GM21825 (cell line): ENCODE measurements around the gene MAP2K5.
"Not testable (repeated sequence)": the region's sequence is repeated elsewhere in the genome, so short reads cannot be mapped to it uniquely, and the experiment has no call there.

Source experiments
- ATAC-seq: cut with Tn5 transposase; IDR thresholded peaks from one replicate; pipeline ENCODE4 v1.9.1; 2021; ENCODE audit warnings: mild to moderate bottlenecking, moderate library complexity; ENCODE audit not compliant: unreplicated experiment

MAP2K5 gene

DNA sequence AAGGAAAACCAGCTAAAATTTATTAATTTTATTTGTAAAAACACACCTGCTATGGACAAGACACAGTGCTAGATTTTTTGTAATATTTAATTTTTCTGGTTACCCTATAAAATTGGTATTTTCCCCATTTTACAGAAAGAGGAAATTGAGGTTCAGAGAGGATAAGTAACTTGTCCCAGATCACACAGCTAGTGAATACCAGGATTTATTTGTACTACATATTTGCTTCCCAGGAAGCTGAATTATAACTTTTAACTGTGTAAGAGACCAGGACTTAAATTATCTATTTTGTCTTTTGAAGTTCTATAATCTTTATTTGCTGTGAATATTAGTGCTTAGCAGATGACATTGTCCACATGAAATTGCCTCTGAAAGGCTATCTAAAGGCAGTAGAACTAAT is 49.7 kb downstream of the MAP2K5 start:
- no peak for ATAC-seq

DNA sequence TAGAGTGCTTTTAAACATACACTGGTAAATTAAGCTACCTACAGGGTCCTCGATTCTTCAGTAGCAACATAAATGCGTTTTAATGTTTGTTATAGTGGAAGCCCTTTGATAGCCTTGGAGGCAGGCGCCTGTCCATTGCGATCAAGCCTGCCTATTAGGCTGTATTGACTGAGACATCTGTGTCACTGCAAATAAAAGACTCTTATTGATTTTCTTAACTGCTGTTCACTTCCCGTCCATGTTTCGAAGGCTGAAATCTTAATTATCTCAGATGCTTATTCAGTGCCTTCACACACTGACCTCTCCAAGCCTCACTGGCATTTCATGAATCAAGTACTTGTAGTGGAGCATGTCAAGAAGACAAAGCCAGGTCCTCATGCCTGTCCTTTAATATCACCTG is 51.1 kb downstream of the MAP2K5 start:
- ATAC-seq, result no peak

DNA sequence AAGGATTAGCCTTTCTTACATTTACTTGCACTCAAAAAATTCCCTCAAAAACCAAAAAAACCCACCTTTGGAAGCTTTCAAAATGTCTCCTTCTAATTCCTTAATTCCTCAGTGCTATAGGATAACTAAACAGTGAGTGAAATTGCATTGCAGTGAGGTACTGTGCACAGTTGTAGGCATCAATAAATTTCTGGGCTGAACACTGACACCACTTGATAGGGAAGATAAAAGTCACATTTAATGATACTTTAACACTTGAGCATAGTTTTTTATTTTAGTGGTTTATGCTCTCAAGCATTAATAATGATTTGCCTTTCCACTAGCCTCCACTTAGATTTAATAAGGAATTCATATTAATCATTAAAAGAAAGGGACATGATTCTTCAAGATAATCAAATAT is 52.3 kb downstream of the MAP2K5 start:
- no peak for ATAC-seq

DNA sequence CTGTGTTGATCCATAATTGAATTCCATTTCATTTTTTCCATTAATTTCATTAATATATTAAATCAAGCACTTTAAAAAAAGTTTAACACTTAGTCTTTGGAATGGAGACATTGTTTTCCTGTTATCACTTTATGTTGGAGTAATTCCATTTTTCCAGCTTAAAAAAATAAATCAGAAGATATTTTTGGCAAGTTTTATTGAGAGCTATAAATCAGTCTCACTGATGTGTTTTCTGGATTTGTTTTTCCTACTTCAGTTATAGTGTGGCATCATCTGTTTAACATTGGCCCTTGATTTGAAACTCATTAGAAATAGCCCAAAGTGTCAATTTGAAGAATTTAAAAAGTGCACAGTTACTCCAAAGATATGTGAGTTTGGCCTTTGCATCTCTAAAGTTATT is 53.1 kb downstream of the MAP2K5 start:
- no peak for ATAC-seq

DNA sequence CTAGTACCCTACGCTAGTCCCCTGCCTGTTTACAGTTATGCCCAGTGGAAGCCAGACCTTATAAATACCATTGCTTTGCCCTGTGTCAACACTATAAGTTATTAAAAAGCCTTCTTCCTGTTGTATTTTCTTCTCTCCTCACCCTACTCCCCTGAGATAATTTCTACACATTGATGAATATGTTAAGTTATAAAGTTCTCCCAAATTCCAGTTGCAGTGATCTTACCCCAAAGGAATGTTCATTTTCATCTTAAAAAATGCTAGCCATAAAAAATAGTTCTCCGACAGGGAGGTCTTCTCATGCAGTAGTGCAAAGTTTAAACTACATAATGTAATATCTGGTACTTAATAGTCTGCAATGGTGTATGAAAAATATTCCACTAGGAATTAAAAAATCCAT is 58.6 kb downstream of the MAP2K5 start:
- ATAC-seq, result no peak

DNA sequence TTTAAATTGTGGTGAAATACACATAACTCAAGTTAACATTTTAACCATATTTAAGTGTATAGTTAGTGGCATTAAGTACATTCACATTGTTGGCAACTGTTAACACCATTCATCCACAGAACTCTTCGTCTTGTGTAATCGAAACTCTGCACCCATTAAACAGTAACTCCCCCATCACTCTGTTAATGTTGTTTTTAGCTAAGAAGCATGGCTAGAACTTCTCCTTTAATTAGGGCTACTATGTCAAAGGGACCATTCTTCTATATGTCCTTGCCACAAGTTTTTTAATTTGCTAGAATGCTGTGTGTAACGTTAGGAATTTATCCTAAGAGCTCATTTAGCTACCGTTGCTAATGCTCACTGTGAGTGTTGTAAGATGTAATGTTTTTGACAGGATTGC is 60.6 kb downstream of the MAP2K5 start:
- no peak for ATAC-seq

DNA sequence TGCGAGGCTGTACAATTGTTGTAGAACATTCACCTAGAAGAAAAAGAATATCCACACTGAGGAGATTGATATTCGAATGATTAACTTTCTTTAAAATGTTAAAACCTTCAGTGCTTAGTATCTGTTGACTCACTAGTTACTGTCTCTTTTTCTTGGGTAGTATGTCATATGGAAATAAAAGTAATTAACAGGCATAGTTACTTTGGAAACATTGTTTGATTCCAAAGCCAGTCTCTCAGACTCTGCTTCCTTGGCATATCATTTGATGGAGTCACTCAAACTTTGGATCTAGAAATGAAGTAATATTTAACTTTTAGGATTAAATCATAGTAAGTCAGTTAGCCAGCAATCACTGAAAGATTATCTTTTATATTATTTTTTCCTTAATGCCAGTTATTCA is 63.4 kb downstream of the MAP2K5 start:
- no peak for ATAC-seq

DNA sequence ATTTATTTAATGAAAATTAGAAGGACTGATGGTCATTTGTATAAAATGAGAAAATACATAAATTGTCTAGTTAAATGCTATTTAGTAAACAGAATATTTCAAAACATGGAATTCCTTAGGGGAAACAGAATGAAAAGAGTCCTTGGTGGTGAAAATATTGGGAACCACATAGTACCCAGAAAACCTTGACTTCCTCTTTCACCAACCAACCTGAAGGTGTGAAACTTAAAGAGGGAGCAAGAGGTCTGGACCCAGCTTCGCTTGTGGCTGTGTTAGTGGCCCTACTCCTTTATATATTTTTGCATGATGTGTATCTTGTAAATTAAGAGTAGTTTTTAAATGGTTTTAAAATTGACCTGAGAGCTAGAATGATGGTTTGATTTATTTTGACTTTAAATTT is 64.2 kb downstream of the MAP2K5 start:
- no peak for ATAC-seq

DNA sequence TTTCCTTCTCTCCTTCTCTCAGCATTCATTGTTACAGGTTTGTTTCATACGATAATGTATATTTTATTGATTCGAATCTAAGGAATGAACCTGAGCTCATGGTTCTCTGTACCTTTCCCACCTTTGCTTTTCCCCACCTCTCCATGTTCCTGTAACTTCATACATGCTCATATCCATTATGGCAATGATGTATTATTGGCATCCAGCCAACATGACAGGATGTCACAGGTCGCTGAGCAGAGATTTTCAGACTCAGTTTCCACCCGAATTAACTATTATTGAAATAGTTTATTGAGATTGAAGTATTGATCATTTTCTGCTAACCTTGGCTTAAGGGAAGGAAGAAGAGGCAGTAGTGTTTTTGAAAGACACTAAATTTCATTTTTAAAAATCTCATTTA is 64.8 kb downstream of the MAP2K5 start:
- ATAC-seq, result no peak

DNA sequence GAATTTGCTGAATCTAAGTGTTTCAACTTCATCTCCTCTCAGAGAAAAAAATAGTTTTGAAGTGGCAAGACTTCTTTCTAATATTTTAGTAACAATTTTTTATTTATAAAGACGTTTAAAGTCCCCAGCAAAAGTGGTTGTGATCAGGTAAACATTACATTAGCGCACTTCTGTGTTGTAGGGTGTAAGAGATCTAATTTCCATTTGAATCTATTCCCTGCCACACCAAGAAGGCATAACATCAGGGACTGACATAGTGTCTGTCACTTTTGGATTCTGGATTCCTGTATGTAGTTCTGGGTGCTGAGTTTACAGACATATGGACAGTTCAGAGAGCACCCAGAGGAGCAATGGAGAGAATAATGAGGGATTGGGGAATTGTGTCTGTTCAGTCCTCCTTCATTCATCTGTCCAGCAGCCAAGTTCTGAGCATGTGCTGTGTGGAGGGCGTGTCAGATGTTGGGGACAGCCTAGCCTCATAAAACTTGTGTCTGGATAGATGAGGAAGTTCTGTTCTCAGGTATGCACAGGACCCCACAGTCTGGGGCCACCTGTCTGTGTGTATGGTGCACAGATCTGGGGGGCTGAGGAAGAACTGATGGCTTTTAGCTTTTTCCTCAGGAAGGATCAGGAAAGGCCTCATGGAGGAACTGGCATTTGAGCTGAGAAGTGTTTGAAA is 65.6 kb downstream of the MAP2K5 start:
- ATAC-seq, result no peak

DNA sequence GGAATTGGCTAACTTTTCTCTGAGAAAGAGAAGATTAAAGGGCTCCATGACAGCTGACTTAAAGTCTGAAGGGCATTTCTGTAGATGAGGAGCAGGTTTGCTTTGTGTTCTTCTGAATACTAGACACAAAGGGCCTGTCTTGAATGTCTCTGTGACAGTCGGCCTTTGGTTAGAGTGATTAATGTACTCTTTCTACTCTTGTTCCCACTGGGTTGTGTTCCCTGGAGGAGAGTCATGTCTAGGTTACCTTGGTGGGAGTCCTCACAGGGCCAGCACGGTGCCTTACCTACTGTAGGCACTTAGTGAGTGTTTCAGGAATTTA is 66.1 kb downstream of the MAP2K5 start:
- ATAC-seq, result no peak

DNA sequence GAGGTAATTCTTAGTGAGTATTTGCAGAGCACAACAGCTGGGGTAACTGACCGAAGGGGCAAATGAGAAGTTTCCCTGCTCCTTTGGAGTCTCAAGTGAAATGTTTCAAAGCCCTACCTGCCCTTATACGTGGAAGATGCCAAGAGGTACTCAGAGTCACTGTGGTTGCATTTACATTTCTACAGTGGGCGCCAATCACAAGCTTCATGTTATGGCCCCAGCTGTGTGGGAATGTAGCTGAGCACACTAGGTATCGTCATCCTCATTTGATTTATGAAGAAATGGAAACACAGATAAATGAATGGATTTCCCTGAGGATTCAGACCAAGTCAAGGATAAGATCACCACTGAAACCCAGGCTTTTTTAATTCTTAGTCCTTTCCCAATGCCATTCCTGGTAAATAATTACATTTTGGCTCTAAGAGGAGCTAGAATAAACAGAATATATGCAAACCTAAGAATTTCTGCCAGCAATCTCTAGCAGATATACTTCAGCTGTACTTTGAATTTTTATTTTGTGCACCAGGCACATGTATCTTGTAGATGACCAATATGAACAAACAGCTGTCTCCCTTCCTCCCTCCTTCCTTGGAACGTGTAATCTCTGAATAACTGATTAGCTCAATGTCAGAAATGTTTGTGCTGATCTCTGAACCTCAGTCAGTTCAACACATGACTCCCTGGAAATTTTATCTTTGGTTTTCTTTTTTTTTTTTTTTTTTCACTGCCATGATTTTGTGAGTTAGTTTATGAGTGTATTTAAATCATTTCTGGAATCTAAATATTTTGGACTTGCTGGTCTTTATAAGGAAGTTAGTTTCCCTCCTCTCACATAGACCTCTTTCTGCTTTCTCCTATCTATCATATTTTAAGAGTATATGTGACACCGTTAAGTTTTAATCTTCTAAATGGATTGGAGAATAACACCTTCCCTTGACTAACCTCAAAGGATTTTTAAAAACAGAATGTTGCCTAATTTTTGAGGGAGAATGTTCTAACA is 69.2 kb downstream of the MAP2K5 start:
- ATAC-seq, result no peak

DNA sequence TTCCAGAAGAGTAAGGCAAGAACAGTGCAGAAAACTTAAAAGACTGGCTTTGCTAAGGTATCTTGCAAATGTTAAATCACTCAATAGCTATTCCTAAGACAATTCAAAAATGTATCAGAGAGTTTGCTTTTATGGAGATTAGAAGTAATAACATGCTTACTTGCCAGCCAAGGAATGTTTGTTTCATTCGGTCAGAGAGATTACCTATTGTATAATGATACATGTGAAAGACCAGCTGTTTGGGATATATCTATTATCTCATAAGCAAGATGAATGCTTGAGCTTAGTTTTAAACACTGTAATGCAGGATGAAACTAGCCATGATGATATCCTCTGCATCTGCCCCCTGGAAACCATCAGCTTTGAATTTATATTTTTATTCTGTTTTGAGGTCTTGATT is 70.7 kb downstream of the MAP2K5 start:
- no peak for ATAC-seq

DNA sequence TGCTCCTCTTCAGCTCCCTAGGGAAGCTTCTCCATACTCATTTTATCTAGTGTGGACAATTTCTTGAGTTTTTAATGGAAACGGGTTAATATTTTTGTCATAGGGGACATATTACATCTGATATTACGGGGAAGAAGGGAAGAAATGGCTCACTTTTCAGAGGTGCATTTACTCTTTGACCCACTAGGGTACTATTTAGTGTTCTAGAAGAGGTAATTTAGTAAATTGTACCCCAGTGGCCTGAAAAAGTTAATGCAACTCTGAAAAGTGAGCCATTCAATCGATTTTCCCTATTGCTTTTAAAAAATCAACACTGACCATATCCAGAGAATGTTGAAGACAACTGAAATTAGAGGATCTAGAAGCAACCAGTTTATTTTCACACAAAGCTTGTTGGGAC is 71.2 kb downstream of the MAP2K5 start:
- ATAC-seq, result no peak

DNA sequence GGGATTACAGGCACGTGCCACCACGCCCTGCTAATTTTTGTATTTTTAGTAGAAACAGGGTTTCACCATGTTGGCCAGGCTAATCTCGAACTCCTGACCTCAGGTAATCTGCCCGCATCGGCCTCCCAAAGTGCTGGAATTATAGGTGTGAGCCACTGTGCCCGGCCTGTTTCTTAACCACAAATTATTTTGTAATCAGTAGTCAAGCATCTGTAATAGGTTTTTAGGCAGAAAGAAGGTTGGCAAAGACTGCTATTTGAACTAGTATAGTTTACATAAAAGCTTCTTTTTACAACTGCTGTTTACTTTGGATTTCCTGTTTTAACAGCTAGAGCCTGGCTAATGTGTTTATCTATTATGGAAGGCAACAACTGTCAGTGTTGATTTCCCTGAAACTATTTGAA is 72.6 kb downstream of the MAP2K5 start:
- ATAC-seq, result not testable (repeated sequence)

DNA sequence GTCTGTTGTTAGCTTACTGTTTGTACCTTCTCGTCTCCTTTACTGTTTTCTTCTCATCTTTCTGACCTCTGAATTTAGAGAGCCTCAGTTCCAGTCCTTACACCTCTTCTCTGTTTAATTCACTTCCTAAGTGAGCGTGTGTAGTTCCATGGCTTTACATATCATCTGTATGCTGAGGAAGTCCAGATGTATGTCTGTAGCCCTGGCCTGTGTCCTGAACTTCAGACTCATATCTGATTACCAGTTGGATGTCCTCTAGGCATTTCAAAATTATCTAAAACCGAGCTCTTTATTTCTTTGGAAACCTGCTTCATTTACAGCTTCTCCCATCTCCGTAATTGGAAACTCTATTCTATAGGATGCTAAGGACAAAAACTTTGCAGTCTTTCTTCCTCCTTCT is 75.8 kb downstream of the MAP2K5 start:
- ATAC-seq, result no peak

DNA sequence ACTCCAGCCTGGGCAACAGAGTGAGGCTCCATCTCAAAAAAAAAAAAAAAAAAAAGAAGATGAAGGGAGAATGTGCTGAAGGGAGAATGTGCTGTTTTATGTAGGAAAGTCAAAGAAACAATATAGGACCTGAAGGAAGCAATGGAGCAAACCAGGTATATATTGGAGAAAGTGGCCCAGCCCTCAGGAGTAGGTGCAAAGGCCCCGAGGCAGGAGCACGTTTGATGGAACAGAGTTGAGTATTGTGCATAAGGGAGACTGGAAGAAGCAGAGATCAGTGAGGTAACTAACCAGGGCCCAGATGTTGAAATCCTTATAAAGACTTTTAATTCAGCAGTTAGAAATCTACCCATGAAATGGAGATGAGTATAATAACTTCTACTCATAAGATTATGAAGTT is 79.6 kb downstream of the MAP2K5 start:
- ATAC-seq, result no peak

DNA sequence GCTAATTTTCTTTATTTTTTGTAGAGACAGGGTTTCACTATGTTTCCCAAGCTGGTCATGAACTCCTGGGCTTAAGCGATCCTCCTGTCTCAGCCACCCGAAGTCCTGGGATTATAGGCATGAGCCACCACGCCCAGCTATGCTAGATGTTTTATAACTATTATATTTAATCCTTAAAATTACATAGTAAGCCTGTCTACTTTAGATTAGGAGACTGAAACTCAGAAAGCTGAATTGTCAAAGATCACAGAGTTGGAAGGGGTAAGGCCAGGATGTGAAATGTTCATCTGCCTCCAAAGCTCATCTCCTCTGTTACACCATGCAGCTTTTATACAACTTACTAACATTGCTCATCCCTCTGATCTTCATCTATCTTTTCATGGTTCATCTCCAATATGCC is 89.8 kb downstream of the MAP2K5 start:
- ATAC-seq, result no peak

DNA sequence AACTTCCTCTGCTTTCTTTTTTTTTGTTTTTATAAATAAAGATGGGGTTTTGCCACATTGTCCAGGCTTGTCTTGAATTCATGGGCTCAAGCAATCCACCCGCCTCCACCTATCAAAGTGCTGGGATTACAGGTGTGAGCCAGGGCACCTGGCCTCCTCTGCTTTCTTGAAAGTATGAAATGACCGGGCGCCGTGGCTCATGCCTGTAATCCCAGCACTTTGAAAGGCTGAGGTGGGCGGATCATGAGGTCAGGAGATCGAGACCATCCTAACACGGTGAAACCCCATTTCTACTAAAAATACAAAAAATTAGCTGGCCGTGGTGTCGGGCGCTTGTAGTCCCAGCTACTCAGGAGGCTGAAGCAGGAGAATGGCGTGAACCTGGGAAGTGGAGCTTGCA is 93.4 kb downstream of the MAP2K5 start:
- not testable (repeated sequence) for ATAC-seq

DNA sequence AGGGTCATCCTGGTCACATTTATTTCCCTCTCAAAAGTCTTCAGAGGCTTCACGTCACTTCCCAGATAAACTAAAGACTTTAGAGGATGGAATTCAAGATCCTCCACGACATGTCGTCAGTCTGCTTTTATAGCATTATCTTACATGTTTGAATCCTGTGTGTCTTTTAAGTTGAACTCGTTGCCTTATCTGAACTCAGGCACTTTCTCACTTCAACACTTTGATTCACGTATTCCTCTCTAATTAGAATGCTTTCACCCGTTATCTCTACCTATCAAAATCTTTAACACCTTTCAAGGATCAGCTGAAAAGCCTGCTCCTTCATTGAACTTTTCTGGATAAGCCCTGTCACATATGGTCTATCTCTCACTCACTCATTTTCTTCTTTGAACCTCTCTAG is 97.1 kb downstream of the MAP2K5 start:
- ATAC-seq, result no peak

DNA sequence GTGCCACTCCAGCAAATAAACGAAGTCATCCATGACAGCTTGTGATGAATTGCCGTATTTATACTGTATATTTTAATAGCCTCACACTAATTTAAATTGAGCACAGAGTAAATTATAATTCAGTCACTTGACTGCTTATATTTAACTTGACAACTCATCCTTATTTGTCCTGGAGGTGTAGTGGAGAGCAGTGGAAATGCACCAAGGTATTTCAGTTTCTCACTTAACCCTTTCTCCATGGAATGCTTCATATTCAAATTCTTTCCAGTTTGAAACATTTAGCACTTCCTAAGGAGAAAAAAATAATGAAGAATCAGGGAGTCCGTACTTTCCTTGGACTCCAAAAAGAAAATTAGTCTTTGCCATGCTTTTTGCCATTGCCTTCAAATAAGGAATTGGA is 99.0 kb downstream of the MAP2K5 start:
- ATAC-seq, result no peak

DNA sequence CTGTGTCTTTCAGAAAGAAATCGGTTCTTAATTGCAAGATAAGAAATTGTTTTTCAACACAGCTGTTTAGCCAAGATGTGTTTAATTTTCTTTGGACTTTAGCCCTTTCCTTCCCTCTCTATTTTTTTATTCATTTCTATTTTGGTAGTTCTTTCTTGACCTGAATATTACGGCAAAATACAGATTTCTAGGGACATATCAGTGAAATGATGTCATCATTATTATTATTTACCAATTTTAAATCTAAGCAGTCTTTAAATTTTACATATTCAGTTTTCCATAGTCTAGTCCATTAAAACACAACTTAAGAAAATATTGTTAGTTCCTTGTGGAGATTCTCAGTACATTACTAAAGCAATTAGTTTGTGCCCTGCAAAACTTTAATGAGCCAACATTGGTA is 104.3 kb downstream of the MAP2K5 start:
- no peak for ATAC-seq
